Measurements from ENCODE around the gene TBCD.
"Not testable (repeated sequence)": the region's sequence is repeated elsewhere in the genome, so short reads cannot be mapped to it uniquely, and the experiment has no call there.

TBCD gene

DNA sequence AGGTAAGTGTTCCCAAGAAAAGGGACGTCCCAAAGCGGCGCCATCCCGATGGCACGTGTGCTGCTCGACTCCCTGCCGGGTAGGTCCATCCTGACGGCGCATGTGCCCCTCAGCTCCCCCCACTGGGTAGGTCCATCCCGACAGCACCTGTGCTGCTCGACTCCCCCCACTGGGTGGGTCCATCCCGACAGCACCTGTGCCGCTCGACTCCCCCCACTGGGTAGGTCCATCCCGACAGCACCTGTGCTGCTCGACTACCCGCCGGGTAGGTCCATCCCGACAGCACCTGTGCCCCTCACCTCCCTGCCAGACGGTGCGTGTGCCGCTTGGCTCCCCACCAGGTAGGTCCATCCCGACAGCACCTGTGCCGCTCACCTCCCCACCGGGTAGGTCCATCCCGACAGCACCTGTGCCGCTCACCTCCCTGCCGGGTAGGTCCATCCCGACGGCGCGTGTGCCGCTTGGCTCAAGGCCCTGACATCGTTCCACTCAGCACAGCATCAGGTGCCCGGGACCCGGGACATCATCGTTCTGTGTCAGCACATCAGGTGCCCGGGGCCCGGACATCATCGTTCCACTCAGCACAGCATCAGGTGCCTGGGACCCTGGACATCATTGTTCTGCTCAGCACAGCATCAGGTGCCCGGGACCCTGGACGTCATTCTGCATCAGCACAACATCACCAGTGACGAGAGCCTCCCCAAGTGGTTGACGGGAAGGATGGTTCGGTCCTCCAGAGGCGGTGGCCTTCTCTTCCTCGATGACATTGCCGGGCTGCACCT, 22.2 kb upstream of the TBCD start:
- no peak for DNase-seq

DNA sequence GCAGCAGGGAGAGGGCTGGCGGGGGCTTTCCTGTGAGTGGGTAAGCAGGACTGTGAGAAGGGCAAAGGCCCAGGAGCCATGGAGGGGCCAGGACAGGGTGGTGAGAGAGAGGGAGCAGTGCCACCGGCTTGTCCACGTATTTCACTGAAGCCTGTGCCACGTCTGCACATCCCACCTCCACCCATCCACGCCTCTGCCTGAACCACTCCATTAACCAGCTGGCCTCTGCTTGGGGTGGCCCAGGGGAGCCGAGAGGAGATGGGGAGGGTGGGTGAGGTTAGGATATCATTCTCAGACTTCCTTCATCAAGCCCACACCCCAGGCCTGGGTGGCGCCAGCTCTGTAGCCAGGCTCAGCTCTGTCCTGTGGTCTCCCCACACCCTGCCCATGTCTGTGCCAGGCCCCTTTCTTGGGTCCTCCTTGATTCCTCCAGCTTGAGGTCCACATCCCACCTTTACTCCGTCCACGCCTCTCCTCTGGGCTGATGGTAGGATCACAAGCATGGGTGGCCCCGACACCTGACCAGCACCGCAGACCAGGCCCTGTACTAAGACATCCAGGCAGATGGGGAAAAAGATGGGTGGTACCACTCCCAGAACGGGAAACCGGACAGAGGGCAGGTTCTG, 19.6 kb upstream of the TBCD start:
- no peak for DNase-seq

DNA sequence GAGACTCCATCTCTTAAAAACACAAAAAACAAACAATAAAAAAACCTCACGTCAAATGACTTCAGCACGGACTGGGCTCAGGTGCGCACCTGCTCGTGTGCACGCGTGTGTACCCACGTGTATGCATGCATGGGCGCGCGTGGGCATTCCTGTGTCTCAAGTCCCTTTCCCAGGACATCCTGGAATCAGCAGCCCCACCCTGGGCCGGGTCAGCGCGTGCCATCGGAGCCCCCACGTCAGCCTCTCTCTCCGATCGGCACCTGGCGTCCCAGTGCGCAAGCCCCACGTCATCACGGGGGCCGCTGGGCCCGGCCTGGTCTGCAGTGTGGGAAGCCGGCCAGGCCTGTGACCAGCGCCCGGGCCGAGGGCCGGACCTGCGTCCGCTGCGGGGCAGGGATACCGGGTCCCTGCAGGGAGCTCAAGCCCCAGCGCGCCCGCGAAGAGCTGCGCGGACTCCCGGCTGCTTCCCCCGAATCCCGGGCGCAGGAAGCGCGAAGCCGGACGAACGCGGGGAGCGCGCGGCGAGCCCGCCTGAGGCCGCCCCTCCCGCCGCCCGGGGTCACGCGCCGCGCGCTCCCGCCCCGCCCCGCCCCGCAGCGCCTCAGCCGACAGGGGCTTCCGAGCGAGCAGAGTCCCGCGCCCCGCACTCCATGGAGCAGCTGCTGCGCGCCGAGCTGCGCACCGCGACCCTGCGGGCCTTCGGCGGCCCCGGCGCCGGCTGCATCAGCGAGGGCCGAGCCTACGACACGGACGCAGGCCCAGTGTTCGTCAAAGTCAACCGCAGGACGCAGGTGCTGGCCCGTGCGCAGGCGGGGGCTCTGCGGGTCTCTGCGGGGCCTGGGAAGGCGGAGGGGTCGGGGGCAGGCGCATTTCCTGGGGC, 16.6 kb upstream of the TBCD start, which contains the start of gene FN3K:
TSS of gene FN3K (plus strand) at position 629 of the 880 bp plus-strand sequence. CDS start at position 651, 22 bp downstream.
- DNase-seq, result peak; percentile 59

DNA sequence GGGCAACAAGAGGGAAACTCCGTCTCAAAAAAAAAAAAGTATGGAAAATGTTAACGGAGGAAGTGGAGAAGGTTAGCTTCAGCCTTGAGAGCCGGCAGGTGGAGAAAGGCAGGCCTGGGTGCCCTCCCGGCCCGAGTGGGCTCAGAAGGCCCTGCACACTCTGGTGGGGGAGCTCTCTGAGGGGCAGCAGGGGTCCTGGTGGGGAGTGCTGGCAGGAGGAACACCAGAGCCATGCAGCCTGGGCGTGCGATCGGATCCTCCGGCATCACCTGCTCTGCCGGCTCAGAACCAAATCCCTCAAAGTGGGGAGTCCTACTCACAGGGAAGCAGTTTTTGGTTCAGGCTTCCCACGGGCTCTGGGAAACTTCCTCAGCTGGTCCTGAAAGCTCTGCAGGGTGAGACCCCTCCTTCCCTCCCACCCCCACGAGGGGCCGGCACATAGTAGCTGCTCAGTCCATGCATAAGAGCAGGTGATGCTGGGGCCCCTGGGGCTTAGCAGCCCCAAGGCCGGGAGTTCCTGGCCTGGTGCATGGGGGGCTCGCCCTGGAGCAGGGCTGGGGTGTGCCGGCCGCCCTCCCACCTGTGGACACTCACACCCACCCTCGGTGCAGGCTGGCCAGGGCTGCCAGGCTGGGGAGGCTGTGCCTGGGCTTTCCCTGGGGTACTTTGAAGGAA, 15.2 kb upstream of the TBCD start:
- no peak for DNase-seq

DNA sequence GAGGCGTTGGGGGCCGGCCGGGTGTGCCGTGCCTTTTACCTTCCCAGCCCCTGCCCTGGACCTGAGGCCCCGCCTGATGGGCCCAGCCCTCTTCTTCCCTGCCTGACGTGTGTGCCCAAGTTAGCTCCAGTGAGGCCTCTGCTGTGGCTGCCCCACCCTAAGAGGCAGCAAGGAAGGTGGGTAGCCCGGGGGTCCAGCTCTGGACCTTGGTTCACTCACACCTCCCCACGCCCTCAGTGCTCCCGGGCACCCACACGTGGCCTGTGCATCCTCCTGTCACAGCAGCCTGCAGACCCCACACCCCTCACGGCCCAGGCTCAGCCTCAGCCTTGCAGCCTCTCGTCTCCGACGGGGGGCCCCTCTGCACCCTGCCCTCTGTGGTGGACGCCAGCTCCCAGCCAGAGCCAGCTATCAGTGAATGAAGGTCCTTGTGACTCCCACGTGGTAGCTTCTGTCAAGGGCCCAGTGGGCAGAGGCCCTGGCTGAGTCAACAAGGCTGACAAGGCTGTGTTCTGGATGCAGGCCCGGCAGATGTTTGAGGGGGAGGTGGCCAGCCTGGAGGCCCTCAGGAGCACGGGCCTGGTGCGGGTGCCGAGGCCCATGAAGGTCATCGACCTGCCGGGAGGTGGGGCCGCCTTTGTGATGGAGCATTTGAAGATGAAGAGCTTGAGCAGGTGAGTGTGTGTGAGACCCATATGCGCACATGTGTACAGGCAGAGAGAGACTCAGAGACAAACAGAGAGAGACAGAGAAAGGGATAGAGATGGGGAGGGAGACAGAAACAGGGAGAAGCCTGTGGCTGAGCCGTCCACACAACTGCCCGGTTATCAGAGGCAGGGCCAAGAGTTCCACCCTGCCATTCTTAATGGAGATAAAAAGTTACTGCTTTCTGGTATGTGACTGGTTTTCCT, 13.6 kb upstream of the TBCD start:
- no peak for DNase-seq

DNA sequence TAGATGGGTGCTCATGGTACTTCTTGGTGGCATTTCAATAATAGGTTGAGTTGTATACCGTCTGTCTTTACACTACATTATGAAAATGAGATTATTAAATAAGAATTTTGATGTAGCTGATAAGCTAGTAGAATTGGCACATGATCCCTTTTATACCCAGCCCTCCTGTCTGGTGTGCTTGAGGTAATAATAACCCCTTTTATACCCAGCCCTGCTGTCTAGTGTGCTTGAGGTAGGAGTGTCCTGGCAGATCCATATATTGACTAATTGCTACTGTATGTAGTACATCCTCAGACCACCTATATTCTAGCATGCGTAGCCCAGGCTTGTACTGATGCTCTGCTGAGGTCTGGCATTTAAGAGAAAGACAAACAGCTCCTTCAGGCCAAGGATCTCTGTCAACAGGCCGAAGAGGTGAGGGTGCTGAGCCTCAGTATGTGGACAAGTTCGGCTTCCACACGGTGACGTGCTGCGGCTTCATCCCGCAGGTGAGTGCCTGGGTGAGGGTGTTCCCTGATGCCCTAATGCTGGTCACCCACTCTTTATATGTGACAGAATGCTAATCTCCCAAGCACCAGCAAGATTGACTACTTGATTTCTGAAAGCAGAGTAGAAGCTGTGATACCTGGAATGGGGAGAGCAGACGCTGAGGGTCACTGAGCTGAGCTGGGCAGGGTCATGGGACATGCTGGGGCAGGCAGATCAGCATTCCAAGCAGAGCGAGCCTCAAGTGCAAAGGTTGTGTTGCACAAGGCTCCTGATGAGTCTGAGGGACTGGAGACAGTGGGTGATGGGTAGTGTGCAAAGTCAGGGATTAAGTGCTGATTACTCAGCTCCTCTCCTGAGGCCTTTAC, 10.7 kb upstream of the TBCD start:
- DNase-seq, result peak; percentile 17

DNA sequence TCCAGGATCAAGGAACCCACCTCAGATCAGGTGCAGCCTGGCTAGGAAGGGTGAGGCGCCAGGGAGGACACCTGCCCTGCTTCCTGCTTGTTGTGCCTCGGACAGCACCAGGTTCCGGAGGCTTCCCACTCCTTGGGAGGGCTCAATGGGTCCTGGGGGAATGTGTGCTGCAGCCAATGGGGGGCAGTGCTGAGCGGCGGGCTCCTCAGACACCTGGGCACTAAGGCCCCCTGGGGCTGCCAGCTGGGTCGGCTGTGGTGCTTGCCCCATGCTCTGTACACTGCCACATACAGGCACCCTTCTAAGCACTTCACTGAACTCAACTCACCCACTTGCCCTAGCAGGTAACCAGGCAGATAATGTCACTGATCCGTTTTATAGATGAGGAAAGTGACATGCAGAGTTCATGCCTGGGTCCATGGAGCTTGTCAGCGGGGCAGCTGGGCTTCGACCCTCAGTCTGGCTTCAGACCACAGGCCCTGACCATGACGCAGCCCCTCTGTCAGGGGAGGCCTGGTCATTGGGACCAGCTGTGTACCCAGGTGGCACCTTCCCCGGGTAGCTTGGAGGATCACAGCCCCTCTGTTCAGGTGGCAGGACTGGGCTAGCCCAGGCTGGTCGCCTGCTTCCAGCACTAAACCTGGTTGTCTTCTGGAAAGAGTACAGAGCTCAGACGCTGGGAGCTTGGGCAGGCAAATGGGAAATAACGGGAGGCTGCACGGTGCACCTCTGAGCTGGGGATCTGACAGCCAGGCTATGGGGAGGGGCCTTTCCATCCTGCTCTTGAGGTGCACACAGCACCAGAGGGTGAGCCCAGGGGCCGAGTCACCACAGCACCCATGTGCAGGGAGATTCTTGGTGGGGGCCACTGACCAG, 8.3 kb upstream of the TBCD start:
- DNase-seq, result no peak

DNA sequence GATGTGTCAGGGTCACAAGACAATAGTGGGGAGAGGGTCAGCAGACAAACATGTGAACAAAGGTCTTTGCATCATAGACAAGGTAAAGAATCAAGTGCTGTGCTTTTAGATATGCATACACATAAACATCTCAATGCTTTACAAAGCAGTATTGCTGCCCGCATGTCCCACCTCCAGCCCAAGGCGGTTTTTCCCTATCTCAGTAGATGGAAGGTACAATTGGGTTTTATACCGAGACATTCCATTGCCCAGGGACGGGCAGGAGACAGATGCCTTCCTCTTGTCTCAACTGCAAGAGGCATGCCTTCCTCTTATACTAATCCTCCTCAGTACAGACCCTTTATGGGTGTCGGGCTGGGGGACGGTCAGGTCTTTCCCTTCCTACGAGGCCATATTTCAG, 7.1 kb upstream of the TBCD start:
- DNase-seq, result not testable (repeated sequence)

DNA sequence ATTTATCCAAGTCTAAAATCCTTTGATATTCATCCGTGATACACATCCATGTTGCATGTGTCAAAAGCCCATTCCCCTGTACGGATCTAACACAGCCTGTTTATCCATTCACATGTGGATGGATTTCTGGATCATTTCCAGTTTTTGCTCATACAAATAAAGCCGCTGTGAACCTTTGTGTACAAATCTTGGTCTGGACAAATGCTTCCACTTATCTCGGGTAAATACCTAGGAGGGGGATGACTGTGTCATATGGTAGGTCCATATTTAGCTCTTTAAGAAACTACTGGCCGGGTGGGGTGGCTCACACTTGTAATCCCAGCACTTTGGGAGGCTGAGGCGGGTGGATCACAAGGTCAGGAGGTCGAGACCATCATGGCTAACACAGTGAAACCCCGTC, 6.3 kb upstream of the TBCD start:
- DNase-seq, result peak; percentile 78

DNA sequence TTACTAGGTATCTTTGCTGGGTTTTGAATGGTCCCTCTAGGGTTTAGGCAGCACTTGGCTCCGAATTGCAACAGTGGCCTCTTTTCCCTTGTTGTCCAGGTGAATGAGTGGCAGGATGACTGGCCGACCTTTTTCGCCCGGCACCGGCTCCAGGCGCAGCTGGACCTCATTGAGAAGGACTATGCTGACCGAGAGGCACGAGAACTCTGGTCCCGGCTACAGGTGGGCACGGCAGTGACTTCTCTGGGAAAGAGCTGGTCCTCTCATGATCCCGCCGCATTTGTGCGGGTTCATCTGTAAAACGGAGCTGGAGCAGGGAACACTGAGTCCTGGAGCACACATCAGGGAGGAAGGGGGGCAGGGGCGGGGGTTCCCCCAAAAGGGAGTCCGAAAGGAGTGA, 3.1 kb upstream of the TBCD start:
- no peak for DNase-seq

DNA sequence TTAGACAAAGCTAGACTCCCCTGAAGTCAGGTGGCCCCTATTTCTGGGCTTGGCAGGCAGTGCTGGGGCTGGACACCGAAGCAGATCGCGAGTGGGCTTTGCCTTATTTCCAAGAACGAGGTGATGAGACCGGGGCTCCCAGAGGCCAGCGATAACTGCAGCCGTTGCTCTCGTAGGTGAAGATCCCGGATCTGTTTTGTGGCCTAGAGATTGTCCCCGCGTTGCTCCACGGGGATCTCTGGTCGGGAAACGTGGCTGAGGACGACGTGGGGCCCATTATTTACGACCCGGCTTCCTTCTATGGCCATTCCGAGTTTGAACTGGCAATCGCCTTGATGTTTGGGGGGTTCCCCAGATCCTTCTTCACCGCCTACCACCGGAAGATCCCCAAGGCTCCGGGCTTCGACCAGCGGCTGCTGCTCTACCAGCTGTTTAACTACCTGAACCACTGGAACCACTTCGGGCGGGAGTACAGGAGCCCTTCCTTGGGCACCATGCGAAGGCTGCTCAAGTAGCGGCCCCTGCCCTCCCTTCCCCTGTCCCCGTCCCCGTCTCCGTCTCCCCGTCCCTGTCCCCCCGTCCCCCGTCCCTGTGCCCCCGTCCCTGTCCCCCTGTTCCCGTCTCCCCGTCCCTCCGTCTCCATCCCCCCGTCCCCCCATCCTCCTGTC, 1.5 kb upstream of the TBCD start:
- no peak for DNase-seq

DNA sequence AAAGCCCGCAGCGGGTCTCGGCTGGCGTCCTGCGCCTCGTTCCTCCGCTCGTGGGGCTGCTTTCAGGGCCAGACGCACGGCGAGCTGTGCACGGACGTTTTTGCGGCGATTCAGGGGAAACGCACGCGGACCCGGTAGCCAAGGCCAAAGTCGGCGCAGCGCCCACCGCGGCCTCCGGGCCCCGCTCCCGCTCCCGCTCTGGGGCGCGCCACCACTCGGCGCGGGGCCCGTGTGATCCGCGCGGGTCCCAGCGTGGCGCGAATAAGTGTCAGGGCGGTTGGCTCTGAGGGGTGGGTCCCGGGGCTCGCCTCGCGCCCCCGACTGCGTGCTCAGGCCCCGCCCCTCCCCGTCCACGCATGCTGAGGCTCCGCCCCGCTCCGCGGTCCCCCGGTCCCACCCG, 694 bp upstream of the TBCD start:
- DNase-seq, result no peak

DNA sequence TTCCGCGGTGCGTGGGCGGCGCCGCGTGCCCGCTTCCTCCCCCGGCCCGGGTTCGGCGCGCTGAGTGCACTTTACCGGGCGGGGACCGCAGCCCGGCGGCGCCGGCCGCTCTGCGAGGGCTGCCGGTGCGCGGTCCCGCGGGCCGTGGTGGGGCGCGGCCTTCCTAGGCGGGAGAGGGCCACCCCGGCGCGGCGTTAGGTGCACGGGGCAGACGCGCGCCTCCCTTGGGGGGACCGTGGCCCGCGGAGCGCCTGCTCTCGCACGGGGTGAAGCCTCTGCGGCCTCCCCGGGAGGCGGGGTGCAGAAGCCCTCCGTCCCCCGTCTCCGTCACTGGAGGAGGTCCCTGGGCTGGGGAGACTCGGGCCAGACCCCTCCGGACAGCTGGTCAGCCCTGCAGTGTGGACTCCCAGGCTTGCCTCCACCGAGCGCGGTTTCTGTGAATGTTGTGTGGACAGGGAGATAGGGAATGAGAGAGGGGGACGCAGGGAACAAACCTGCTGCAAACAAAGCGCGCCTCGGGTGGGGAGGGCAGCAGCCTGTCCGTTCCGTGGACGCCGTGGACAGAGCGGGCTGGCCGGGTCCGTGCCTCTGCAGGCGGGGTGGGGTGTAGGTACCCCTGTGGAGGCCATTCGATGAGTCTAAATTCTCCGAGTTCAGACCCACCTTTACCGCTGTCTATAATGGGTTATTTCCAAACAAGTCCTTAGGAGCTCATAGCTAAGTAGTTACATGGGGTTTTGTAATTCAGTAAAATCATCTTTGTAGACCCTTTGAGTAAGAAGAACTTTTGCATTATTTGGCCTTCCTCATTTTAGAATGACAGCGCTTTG, 721 bp downstream of the TBCD start:
- no peak for DNase-seq

DNA sequence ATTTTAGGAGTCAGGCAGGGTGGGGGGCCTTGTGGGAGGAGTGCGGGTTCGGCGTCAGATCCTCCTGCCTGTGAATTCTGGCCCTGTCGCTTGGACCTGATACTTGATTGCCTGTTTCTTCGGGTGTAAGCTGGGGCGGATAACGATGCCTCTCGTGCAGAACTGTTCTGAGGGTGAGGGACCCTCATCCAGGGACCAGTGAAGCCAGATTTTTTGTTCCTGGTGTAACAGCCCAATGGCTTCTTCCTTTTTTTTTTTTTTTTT, 1.3 kb downstream of the TBCD start:
- no peak for DNase-seq

DNA sequence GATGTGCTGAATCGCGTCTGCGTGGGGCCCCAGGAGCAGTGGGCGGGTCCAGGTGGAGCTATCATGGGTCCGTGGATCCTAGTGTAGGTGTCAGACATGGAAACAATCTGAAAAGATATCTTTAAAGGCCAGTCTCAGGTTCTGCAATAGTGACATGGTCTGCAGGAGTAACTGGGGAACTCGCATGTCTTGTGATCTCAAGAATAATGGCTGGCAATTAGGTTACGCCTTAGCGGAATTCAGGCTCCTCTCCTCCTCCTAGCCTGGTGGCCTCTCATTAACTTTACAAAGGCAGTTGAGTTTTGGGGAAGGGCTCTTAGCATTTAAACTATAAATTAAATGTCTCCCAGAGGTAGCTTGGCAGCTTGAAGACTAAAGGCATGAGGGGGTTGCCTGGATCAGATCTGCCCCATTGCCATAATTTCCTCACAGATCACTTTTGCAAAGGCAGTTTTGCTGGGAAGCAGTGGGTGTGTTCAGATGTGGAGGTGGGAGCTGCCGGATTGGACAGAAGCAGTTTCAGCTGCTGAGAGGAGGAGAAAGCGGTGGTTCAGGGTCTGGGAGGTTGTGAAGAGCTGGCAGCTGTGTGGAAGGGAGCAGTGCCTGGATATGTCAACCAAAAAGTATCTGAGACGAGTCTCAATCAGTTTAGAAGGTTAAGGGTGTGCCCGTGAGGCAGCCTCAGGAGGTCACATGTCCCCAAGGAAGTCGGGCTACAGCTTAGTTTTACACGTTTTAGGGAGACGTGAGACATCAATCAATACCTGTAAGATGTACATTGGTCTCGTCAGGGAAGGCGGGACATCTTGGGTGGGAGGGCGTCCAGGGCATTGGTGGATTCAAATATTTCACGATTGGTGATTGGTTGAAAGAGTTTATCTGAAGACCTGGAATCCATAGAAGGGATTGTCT, 2.7 kb downstream of the TBCD start:
- DNase-seq, result no peak

DNA sequence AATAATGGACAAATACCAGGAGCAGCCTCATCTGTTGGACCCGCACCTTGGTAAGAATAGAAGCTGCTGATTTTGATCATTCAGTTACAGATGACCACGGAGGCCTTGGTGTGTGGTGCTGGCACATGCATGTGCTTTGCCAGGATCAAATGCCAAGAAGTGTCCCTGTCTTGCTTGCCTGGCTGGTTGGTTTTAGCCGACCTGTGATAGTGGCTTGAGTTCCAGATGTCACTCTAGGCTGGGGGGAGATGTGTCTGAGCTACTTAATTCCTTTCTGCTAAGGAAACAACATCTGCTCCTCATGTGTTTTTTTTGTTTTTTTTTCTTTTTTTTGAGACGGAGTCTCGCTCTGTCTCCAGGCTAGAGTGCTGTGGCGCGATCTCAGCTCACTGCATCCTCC, 4.3 kb downstream of the TBCD start:
- DNase-seq, result no peak

DNA sequence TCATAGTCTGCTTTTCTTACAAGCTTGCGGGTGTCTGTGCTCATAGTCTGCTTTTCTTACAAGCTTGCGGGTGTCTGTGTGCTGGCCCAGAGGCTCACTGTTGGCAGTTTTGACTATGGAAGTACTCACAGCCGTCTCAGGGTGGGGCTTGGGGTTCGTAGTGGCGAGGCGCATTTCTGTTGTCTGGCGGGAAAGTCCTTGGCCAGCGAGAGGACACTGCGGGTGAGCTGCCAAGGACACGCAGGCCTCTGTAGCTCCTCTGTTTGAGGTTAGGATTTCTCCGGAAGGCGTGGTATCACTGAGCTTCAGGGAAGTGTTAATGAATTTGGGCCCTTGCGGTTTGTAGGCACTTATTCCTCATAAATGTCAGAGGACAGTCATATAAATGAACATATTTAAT, 13.5 kb downstream of the TBCD start:
- no peak for DNase-seq

Data from COR-L47 (cell line).